Femur (tissue), 1 donor: ENCODE data around the gene TM4SF1.

Experiments used
- DNase-seq: peaks from one replicate; pipeline ENCODE4 v3.0.0-alpha.2; 2017

Gene TM4SF1

DNA sequence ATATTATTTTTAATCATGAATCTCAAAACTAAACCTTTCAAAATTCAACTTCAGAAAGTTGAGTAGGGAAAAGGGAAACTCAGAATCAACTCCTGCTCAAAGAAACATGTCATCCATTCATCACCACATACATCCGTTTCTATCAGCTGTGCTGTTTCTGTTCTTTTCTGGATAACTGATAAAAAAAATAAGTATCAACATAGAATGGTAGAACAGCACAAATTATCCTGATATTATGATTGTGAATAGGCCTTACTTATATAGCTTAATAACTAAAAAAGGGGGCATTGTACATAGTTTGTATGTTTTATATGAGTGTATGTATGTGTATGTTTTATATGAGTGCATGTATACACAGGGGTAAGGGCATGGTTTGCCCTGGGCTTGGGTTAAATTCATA, 3.1 kb downstream of the TM4SF1 start:
- no peak for DNase-seq

DNA sequence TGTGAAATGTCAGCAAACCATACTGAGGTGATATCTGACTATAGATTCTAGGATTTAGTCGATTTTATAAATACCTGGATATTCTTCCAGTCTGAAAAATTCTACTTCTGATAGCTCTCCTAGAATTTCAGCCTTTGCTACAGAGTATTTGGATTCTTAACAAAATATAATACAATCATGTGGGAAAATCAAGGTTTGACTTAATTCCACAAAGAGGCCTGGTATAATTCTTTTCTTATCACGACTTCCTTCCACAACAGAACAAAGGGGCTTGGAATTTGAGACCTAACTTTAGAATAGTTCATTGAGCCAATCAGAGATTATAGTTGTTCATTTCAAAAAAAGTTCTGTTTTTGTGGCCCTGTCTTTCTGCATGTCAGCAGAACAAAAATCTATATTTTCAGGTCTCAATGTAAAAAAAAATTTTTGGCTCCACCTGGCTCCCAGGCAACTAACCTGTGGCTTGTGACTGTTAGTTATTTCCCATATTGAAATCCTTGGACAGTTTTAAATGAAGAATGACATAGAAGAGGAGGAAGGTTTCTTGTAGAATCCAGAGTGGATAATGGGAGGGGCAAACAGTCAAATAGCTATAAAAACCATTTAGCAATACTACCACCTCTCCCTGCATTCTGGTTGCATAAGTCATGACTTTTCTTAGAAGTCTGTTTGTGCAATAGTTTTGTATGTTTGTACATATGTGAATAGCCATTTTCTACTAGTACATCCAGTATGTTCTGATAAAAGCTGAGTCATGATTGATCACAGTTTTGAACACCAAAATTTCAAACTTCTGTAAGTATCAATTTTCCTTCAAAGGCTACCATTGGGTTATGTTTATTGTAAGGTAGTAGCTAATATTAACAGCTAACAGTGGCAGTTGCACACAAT, 4.0 kb downstream of the TM4SF1 start:
- DNase-seq, result no peak

DNA sequence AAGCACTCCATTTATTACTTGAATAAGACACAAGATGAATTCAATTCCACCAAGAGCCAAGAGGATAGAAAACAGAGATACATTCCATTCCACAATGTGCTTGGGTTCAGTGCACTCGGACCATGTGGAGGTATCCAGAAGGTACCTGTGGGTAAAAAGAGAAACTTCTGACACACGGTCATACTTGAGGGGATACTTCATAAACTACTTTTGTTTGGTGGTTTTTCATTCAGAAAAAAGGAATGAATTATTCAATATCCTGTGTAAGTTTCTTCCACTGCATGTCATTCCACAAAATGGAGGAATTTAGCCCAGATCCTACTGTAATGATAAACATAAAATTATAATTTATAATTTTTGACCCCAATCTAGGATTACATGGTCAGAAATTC, 5.7 kb downstream of the TM4SF1 start:
- DNase-seq, result no peak

DNA sequence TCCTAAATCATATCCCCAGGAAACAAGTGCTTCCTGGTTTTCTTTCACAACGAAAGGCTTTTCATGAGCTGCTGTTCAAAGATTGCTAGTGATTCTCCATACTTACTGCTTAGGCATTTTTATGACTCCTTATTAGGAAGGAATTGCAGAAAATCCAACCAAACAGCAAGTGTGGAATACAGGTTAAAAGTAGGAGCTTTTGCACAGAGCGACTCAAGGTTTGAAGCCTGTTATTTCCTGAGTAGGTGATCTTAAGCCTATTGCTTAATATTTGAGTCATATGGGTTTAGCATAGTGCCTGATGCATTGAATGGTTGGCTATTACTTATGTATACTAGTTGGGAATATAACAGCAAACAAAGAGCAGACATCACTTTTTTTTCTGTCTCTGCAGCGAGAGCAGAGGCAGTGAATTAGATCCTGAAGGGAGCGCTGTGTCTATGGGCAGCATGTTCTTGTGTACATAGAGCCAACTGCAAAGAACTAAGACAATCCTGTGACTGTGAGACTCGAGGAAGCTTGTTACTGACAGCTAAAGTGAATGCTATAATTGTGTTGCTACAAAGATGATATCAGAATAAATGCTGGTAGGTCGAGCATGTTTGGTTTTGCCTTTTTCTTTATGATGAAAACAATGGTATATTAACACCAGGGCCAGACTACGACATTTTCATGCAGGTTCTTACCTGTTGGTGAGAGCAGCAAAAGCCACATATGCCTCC, 6.3 kb downstream of the TM4SF1 start:
- DNase-seq, result no peak

DNA sequence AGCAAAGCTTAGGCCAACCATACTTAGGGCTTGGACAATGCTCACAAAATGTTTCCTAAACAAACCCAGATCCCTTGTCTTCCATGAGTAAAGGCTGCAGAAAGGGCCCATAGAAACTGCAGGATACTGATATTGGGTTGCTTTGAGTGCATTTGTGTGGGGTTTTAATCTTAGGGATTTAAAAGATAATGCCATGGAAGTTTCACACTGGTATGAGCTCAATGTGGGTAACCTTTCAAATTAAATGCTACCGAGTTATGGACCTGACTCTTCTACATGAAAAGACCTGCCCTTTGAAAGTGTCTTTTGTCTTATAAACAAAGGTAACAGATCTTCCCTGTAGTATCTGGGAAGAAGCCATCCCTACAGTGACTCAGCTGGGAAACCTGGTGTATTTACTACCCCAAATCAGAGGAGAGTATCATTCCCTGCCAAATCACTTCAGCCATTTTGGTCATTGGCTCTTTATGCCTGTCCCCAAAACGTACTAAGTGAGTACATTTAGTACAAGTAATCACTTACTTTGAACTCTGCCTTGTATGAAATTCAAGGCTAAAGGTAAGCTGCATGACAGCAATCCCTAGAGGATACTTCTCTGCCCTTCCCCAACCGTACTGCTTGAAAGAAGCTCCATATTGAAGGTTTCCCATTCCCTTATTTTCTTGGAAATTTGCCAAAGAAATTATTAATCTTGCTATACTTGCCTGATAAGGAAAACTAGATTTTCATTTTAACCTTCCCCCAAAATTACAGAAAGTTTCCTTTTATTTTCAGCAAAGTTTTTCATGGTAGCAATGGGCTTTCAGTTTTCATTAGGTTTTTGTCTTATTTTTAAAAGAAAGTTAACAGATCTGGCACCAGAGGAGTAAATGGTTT, 7.2 kb downstream of the TM4SF1 start:
- DNase-seq, result no peak

DNA sequence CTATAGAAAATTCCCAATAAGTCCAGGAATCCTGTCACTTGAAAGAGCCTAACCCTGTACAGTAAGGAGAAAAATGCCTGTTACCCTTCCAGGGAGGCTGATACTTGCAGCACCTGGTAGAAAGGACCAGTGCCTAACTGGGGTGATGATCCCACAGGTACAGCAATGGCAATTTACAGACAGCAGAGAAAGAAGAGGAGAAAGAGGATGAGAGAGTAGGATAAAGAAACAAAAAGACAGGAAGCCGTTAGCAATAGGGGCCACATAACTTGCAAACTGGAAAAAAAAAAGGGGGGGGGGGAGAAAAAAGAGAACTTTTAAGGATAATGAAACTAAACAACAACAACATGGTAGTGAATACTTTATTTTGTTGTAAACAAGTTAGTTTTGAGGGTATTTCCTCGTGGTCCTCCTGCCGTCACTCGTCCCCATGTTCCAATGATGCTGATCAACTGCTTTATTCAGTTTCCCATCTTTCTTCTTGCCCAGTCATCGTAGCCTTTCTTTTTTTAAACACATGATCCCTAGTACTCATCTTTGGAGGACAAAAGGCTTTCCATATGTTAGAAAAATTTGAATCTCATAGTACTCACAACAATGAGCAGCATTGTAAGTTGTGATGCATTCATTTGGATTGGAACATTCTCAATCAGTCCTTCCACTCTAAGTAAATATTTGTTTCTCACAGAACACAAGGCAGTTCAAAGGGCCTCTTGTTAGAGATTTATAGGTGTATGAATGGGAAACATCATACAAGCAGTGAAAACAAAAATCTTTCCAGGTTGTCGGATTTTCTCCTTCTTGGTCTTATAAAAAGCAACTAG, 8.6 kb downstream of the TM4SF1 start:
- no peak for DNase-seq

DNA sequence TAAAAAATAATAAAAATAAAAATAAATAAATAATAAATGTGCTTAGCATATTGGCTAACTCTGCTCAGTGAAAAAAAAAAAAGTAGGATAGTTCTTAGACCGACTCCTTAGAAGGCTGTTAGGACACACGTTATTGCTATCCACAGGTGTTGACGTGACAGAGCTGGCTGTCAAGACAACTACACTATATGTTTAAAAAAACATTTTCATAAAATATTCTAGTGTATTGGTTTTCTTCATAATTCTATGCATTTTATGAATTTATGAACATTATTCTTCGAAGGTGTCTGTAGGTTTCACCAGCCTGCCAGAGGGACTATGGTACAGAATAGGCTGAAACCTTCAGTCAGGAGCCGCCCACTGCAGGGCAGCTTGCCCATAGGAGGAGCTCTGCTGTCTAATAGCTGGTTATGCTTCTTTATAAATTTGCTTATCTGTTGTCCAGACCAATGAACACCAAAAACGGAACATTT, 9.2 kb downstream of the TM4SF1 start:
- no peak for DNase-seq

DNA sequence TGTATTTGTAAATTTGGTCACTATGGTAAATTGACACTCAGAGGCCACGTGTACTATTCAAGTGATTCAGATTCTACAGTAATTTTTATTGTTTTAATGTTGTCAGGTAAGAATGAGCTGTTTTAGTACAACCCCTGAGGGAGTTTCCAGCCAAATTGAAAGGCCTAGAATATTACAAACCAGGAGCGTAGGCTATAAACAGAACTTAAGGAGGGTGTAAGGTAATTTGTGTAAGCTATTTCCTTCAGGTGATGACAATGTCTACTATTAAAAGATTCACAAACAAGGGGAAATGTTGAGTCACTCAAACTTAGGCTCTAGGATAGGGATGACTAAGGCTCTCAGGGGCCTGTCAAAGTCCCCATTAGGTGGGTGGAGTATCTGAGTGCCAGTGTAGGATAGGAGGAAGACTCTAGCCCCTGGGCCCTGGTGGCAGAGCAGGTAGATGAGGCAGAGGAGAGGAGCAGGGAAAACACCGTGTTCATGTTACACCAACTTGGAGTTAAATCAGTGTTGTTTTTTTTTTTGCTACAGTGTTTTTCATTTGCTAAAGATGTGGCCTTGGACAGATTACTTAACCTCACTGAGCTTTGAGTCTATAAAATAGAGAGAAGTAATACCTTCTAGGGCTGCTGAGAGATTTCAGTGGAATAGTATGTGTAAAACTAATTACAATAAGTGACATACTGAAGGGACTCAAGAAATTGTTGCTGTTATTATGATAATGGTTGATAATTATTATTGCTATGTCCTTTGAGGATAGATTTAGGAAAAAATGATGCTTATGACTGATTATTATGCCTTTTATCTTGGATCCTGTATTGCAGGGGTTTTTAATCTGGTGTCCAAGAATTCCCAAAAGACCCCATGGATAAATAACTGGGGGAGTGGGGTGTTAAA, 10.3 kb downstream of the TM4SF1 start:
- no peak for DNase-seq

DNA sequence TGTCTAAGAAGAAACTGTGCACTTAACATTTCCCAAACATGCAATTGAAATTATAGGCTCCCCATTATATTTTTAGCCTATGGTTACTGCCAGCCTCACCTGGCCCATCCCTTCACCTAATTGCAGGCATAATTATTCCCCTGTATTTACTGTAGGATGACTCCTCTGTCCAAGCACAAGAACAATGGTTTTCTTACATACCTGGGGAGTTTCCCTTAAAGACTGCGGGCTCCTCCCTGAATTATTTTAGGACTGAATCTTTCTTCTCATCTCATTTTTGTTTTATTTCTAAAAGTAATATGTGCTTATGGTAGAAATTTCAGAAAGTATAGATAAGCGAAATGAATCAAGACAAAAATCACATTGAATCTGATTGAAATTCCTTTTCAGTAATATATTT, 11.4 kb downstream of the TM4SF1 start:
- DNase-seq, result no peak

DNA sequence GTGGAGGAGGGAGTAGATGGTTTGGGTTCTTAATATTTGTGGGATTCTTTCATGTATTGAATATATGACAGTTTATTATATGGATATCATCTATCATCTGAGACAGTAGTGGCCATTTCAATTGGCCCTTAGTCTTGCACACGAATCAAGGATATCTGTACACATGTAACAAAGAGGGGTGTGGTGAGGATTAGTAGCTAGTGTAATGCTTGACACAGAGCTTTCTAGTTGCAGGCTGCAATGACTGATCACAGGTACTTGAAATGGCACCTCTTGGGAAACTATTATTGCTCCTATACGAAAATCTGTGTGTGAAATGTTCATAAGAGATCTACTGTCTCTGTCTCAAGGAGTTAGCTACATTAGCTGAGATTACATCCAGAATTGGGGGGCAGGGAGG, 12.8 kb downstream of the TM4SF1 start:
- DNase-seq, result no peak

DNA sequence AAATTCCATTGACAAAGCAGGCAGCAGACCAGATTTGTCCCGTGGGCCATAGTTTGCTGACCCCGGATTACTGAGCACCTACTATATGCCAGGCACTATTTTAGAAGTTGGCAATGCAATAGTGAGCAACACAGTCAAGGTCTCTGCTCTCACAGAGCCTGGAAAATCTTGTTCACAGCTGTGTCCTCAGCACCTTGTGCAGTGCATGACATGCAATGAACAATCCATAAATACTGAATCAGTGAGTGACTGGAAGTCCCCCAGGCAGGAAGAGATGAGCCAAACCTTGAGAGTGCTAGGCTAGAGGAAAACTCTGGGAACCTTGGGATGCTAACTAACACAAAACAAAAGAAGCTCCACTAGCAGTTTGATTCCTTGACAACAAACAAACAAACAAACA, 14.4 kb downstream of the TM4SF1 start:
- no peak for DNase-seq

DNA sequence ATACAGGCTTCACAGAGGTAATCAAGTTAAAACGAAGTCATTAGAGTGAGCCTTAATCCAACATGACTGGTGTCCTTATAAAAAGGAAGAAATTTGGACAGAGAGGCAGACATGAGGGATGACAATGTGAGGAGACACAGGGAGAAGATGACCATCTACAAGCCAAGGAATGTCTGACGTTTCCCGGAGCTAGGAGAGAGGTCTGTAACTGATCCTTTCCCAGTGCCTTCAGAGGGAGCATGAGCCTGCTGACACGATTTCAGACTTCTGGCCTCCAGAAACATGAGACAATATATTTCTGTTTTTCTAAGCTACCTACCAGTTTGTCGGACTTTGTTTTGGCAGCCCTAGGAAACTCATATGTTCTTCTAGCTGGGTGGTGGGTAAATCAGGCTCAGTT, 15.1 kb downstream of the TM4SF1 start:
- DNase-seq, result no peak

DNA sequence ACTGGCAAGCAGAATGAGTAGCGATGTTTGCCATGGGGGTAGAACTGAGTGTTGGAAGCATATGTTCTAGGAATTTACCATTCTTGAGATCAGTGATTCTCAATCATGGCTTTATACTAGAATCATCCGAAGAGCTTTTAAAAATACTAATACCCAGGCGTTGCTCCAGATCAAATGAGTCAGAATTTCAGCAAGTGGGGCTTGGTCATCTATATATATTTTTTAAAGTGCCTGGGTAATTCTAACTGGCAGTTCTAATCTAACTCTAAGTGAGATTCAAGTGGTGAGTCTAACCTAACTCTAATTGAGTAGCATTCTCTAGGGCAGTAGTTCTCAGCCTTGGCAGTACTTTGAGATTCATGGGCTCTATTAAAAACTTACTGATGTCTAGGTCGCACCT, 20.8 kb downstream of the TM4SF1 start:
- no peak for DNase-seq

DNA sequence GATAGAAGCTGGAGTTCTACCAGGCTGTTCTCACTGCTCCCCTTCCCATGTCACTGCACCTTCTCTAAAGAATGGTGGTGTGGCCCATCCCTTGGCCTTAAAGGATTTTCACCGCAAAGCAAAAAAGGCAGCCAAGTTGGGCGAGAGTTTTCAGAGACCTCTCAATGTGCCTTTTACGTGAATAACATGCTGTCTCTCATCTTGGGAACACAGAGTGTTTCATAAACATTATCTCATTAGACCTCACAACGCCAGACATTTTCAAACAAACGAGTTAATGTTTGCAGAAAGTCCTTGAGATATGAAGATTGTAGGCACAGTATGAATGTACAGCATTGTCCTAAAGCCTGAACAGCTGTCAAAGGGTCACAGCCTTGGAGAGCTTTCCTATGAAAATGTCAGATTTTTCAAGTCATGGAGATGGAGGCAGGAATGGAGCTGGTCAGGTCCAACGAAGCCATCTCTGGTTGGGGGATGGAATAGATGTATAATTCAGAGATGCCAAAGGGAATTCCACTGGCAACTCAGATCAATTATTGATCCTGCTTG, 21.3 kb downstream of the TM4SF1 start:
- DNase-seq, result no peak

DNA sequence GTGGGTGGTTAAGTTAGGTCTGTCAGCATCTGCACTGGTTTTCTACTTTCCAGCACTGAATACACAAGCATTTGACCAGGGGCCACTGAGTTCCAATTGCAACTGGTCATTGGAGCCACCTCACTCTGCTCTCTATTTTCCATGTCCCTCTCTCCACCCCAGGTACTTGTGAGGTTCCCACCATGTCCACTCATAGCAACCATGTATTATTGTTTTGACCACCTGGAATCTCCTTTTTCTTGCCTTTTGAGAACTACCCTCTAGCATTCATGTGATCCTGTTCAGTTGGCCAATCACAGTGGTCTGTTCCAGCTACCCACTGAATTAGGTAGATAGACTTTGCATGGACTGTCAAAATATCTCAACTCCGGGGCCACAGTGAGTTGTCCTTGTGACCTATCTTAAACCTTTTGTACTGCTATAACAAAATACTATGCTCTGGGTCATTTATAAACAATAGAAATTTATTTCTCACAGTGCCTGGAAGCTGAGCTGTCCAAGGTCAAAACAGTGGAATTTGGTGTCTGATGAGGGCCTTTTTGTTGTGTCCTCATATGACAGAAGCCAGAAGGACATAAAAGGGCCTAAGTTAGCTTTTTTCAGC, 23.8 kb downstream of the TM4SF1 start:
- no peak for DNase-seq

DNA sequence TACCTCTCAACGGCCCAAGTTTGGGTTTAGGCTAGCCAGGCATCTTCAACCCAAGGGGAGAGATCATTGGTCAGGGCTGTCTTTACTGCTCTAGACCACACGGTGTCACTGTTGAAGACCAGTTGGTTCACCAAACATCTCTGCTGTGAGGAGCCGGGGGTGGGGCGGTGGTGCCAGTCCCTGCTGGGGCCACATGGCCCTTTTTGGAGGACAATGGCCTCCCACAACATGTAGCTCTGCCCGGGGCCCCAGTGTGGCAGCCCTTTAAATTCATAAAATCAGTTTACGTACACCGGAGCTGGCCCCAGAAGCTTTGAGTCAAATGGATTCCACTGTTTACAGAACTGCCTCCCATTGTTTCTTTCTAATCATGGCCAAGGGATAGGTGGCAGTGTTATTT, 24.9 kb downstream of the TM4SF1 start:
- DNase-seq, result no peak

DNA sequence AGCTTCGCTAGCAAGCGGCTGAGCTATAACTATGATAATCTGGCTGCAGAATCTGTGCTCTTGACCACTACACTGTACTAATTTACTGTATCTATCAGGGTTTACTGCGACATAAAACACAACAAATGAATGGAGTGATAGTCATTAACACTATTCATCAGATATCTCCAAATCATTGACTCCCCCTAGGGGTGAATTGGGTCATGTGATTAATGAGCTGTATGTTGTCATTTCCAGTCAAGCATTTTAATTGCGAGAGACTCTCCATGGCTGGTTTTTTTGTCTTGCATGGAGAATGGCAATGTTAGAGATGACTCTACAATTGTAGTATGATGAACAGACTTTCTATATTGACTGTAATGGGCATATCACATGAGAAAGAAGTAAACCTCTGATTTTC, 33.5 kb downstream of the TM4SF1 start:
- no peak for DNase-seq

DNA sequence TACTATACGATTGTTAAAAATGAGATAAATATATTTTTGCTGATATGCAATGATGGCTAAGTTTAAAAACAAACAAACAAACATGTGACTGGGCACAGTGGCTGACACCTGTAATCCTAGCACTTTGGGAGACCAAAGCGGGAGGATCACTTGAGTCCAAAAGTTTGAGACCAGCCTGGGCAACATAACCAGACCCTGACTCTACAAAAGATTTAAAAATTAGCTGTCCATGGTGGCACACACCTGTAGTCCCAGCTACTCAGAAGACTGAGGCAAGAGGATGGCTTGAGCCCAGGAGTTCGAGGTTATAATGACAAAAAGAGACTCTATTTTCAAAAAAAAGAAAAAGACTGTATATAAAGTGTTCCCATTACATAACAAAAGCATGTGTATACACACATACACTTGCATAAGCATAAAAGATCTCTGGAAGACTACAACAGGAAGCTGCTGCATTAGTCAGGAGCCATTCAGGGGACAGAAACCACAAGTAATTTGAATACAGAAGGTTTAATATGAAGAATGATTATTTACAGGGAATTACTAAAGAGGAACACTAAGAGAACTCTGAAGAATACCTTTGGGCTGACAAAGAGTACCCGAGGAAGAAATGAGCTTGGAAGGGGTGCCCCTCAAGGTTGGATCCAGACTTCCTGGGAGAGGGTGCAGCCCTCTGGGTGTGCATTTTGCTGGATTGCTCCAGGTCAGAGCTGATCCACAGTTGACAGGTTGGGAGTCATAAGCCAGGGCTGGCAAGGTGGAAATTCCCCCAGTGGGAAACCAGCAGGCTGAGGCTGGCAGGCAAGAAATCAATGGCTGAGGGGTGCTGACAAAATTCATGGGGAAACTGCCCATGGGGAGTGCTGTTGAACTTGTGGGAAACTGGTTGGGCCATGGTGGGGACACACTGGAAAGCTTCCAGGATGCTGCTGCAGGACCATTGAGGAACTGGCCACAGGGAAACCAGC, 34.8 kb downstream of the TM4SF1 start:
- DNase-seq, result no peak

DNA sequence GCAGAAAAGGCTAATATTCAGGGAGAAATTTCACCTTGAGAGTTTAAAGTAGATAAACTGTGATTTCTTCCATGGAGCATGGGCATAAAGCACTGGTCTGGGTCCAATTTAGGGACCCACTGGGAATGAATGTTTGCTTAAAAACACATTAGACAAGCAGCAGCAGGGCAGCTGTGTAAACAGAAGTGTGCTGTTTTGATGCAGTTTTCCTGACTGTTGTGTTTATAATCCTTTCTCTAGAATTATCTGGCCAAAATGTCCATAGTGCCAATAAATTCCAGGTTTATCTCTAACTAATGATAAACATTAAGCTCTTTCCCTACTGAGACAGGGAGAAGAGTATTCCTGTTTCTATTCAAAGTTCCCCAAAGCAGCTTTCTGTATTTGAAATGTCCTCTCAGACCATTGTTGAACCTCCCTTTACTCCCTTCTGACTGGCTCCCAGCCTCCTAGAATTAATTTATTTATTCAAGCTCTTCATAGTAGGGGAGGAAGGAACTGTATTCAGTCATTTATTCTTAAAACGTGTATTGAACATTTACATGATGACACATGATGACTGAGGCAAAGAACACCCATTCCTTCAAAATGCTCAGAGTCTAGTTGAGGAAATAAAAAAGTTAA, 37.0 kb downstream of the TM4SF1 start:
- DNase-seq, result no peak
